Adrenal gland (tissue), 12 donors: Measurements from ENCODE around the gene CCSER1. TPM values are rescaled to one million over a fixed set of nuclear protein-coding genes. Genes with fewer than 3 reads are reported as not detected.

ENCODE experiments used
- DNase-seq, 7 donors: peaks; one replicate each; pipeline ENCODE4 v3.0.0-alpha.2; 2019 to 2020
- H3K27ac ChIP-seq, 5 donors: fragments of 200-600 bp; sonication (generic) in 4 of 5; 1 replicate in 3 of 5; 2 replicates in 2 of 5; pipeline versions ENCODE4 v1.5.1 to v1.8.0; 2016 to 2020; ENCODE audit warnings: mild to moderate bottlenecking in 1 of 5
- H3K27me3 ChIP-seq: fragments of 200-600 bp; 2 replicates; pipeline ENCODE4 v1.8.0; 2021
- H3K36me3 ChIP-seq, 2 donors: fragments of 200-600 bp; replicated peaks in 1 of 2; 1 replicate in 1 of 2; 2 replicates in 1 of 2; pipeline versions ENCODE4 v1.5.1 to v1.8.0; 2018 to 2022
- H3K4me1 ChIP-seq, 2 donors: fragments of 200-600 bp; replicated peaks in 1 of 2; 1 replicate in 1 of 2; 2 replicates in 1 of 2; pipeline versions ENCODE4 v1.5.1 to v1.8.0; 2018 to 2021
- H3K4me3 ChIP-seq, 4 donors: fragments of 200-600 bp; sonication (generic) in 3 of 4; one replicate each; pipeline ENCODE4 v1.5.1; 2016 to 2018
- H3K9me3 ChIP-seq, 3 donors: fragments of 200-600 bp; sonication (generic) in 1 of 3; replicated peaks in 1 of 3; 1 replicate in 2 of 3; 2 replicates in 1 of 3; pipeline versions ENCODE4 v1.5.1 to v1.8.0; 2016 to 2021
- CTCF ChIP-seq, 6 experiments: fragments of 450-650 bp in 4 of 6; fragments of 200-600 bp in 2 of 6; sonication (generic) in 1 of 6; IDR thresholded peaks; 1 replicate in 5 of 6; 2 replicates in 1 of 6; pipeline versions ENCODE4 v1.5.1 to v1.8.0; 2016 to 2021; ENCODE audit warnings: antibody characterized with exemption in 6 of 6, mild to moderate bottlenecking in 2 of 6, moderate library complexity in 1 of 6
- POLR2A ChIP-seq, 2 donors: fragments of 450-650 bp; IDR thresholded peaks; one replicate each; pipeline ENCODE4 v1.6.1; 2017; ENCODE audit warnings: antibody characterized with exemption in 2 of 2, mild to moderate bottlenecking in 2 of 2, moderate library complexity in 1 of 2
- WGBS, 4 donors: extraction: QIAGEN DNeasy Blood & Tissue Kit in 2 of 4; methylation state at CpG; one replicate each; pipeline versions ENCODE4 v1.1.5 to v1.1.7; 2013 to 2017; 5-methylcytosine and 5-hydroxymethylcytosine counted together
- intact Hi-C, 2 donors: fragments of 100-400 bp; cut with DNase I; formaldehyde crosslinking; loops; one replicate each; pipeline versions ENCODE4 v1.14.1 to v1.15.0; 2022 to 2023
- polyA plus RNA-seq, 3 donors: library from polyadenylated mRNA; stranded (reverse); fragments of 200-250 nt in 2 of 3; fragments of 350-450 nt in 1 of 3; fragmentation: Illumina TruSeq in 1 of 3; extraction: RNeasy Lipid Tissue Mini Kit (QIAGEN cat#74804) in 1 of 3; gene quantifications; one replicate each; pipeline ENCODE4 v1.2.3, GENCODE V29; 2013 to 2014
- total RNA-seq, 9 donors: library from RNA; depleted of rRNA in 4 of 9; stranded (reverse); fragments of >200 nt in 4 of 9; fragments of 120-200 nt in 1 of 9; fragmentation: NEBNext Ultra II Directional in 1 of 9; extraction: Animal tissue kit (Norgen Biotek cat#: 25700) in 1 of 9; gene quantifications; one replicate each; pipeline versions ENCODE4 v1.1.0 to v1.2.4, GENCODE V29; 2013 to 2023
- donor health status: healthy with polysubstance abuse.
- donor health status: Bipolar disorder and iron deficiency.
- donor health status: DM: yes; HTN: yes; CAD: no.
- donor health status: DM: no; HTN: no; CAD: no.
- donor health status: DM: no; HTN: no; CAD: no.
- donor health status: DM: yes; HTN: yes; CAD: no.

CCSER1 gene
- total and polyA plus RNA-seq, 12 donors: 0.14 to 11.7 (median 2.3) TPM; not detected in 1

GRCh38 chr4:91434631-91435030 is 1307.4 kb downstream of the CCSER1 start:
- Histone ChIP-seq H3K27ac (no peak overlapping the region), H3K27me3 (no peaks in the 10 kb centered on the region), H3K36me3 (no peaks in the 10 kb centered on the region), H3K4me1 (no peaks in the 10 kb centered on the region), H3K4me3 (no peak overlapping the region), H3K9me3 (no peaks in the 10 kb centered on the region)
- intact Hi-C loops: no loop called here
- TF ChIP-seq POLR2A (IDR thresholded peaks at IDR 0.05) (no peak), CTCF (IDR thresholded peaks at IDR 0.05) (no peak)
- DNase-seq: no peak
- 41 to 83% (median 72%) methylated on average over 1 of the region's 1 CpG for WGBS, 4 donors

- TF ChIP-seq POLR2A (IDR thresholded peaks at IDR 0.05) (no peak), CTCF (IDR thresholded peaks at IDR 0.05) (no peak)
- no peak overlapping the region for H3K4me3 ChIP-seq
- DNase-seq: no peak
- 42 to 63% (median 55%) methylated on average over 1 of the region's 1 CpG for WGBS, 4 donors
- H3K4me1 ChIP-seq: no peaks in the 10 kb centered on the region
- no peaks in the 10 kb centered on the region for H3K9me3 ChIP-seq
- intact Hi-C loops: no loop called here
- H3K36me3 ChIP-seq: no peaks in the 10 kb centered on the region
- H3K27me3 ChIP-seq: no peaks in the 10 kb centered on the region
- H3K27ac ChIP-seq: no peak overlapping the region
Measured at GRCh38 chr4:91436556-91436955, 1309.4 kb downstream of the CCSER1 start.

- WGBS, 4 donors: 66 to 74% (median 72%) methylated on average over 1 of the region's 1 CpG
- H3K4me1 ChIP-seq: no peaks in the 10 kb centered on the region
- no peaks in the 10 kb centered on the region for H3K9me3 ChIP-seq
- no peak overlapping the region for H3K4me3 ChIP-seq
- H3K27ac ChIP-seq: no peak overlapping the region
- H3K36me3 ChIP-seq: no peaks in the 10 kb centered on the region
- H3K27me3 ChIP-seq: no peaks in the 10 kb centered on the region
- TF ChIP-seq CTCF (IDR thresholded peaks at IDR 0.05) (no peak), POLR2A (IDR thresholded peaks at IDR 0.05) (no peak)
- no peak for DNase-seq
- intact Hi-C loops: no loop called here
Measured at GRCh38 chr4:91447168-91447567, 1320.0 kb downstream of the CCSER1 start.

GRCh38 chr4:91448668-91449330 is 1321.6 kb downstream of the CCSER1 start:
- no peak for TF ChIP-seq CTCF (IDR thresholded peaks at IDR 0.05)
- TF ChIP-seq POLR2A (IDR thresholded peaks at IDR 0.05): no peak
- no peak for DNase-seq
- no peaks in the 10 kb centered on the region for H3K36me3 ChIP-seq
- H3K27me3 ChIP-seq: no peaks in the 10 kb centered on the region
- no peaks in the 10 kb centered on the region for H3K4me1 ChIP-seq
- H3K9me3 ChIP-seq: no peaks in the 10 kb centered on the region
- WGBS, 4 donors: 14 to 37% (median 29%) methylated on average over 2 of the region's 2 CpGs
- intact Hi-C loops: no loop called here
- H3K4me3 ChIP-seq: no peak overlapping the region
- no peak overlapping the region for H3K27ac ChIP-seq
